GM23338 (cell line): ENCODE data around the gene PARP8. TPM values are rescaled to one million over a fixed set of nuclear protein-coding genes. Genes with fewer than 3 reads are reported as not detected.

Experiments used
- ATAC-seq: fragments of 200-7000 bp; cut with Tn5 transposase; 3 replicates; pipeline ENCODE4 v1.9.1; 2020
- DNase-seq: peaks from one replicate; pipeline ENCODE4 v3.0.0-alpha.2; 2015; ENCODE audit warnings: low spot score
- H2AFZ ChIP-seq: fragments of 200-600 bp; sonication (generic); 2 replicates; pipeline ENCODE4 v1.8.0; 2016; ENCODE audit warnings: antibody characterized with exemption, mild to moderate bottlenecking, moderate library complexity
- H3F3A ChIP-seq: fragments of 200-600 bp; sonication (generic); replicated peaks from 2 replicates; pipeline ENCODE4 v1.8.0; 2017; ENCODE audit warnings: antibody characterized with exemption, mixed run types, low read depth
- H3K27ac ChIP-seq: fragments of 200-600 bp; sonication (generic); 2 replicates; pipeline ENCODE4 v1.6.1; 2016; ENCODE audit warnings: low read depth
- H3K27me3 ChIP-seq: fragments of 200-600 bp; sonication (generic); 2 replicates; pipeline ENCODE4 v1.8.0; 2016; ENCODE audit warnings: mild to moderate bottlenecking, mixed run types, moderate library complexity; ENCODE audit not compliant: insufficient read depth
- H3K36me3 ChIP-seq: fragments of 200-600 bp; sonication (generic); 2 replicates; pipeline ENCODE4 v1.8.0; 2016; ENCODE audit warnings: mild to moderate bottlenecking; ENCODE audit not compliant: insufficient read depth
- H3K4me1 ChIP-seq: fragments of 200-600 bp; sonication (generic); 2 replicates; pipeline ENCODE4 v1.8.0; 2016; ENCODE audit warnings: mild to moderate bottlenecking, moderate library complexity; ENCODE audit not compliant: insufficient read depth
- H3K4me2 ChIP-seq: fragments of 200-600 bp; sonication (generic); 2 replicates; pipeline ENCODE4 v1.7.1; 2017; ENCODE audit warnings: mixed run types
- H3K4me3 ChIP-seq: fragments of 200-600 bp; sonication (generic); 2 replicates; pipeline ENCODE4 v1.6.1; 2016; ENCODE audit warnings: mixed run types
- H3K79me2 ChIP-seq: fragments of 200-600 bp; sonication (generic); replicated peaks from 2 replicates; pipeline ENCODE4 v1.8.0; 2017; ENCODE audit warnings: mild to moderate bottlenecking; ENCODE audit not compliant: insufficient read depth
- H3K9me2 ChIP-seq: fragments of 200-600 bp; sonication (generic); 2 replicates; pipeline ENCODE4 v1.8.0; 2017; ENCODE audit not compliant: insufficient read depth
- H4K20me1 ChIP-seq: fragments of 200-600 bp; sonication (generic); replicated peaks from 2 replicates; pipeline ENCODE4 v1.8.0; 2017; ENCODE audit warnings: mild to moderate bottlenecking; ENCODE audit not compliant: insufficient read depth
- H3K27ac Mint-ChIP-seq: 2 replicates; pipeline ENCODE4 v1.8.0; 2020; ENCODE audit warnings: inconsistent platforms, mild to moderate bottlenecking, moderate library complexity, mixed read lengths
- H3K27me3 Mint-ChIP-seq: 3 replicates; pipeline ENCODE4 v1.8.0; 2022; ENCODE audit warnings: low read depth, mild to moderate bottlenecking, moderate library complexity, mixed read lengths, inconsistent platforms; ENCODE audit not compliant: insufficient read depth, poor library complexity
- H3K36me3 Mint-ChIP-seq: 3 replicates; pipeline ENCODE4 v1.8.0; 2021; ENCODE audit warnings: low read depth, mild to moderate bottlenecking, inconsistent platforms, moderate library complexity, mixed read lengths
- H3K4me1 Mint-ChIP-seq: 3 replicates; pipeline ENCODE4 v1.8.0; 2020; ENCODE audit warnings: mild to moderate bottlenecking, inconsistent platforms, mixed read lengths
- H3K4me3 Mint-ChIP-seq: 3 replicates; pipeline ENCODE4 v1.8.0; 2021; ENCODE audit warnings: moderate library complexity, mild to moderate bottlenecking, inconsistent platforms, mixed read lengths
- H3K9me3 Mint-ChIP-seq: 3 replicates; pipeline ENCODE4 v1.8.0; 2020; ENCODE audit warnings: moderate library complexity, mild to moderate bottlenecking, inconsistent platforms, mixed read lengths
- CREB1 ChIP-seq: fragments of 250-450 bp; sonication (Bioruptor Pico); IDR thresholded peaks from 2 replicates; pipeline ENCODE4 v1.5.0; 2020; ENCODE audit warnings: low read depth, mild to moderate bottlenecking, moderate library complexity
- CTCF ChIP-seq, 2 experiments: fragments of 200-600 bp in 1 of 2; sonication (generic) in 1 of 2; conservative IDR thresholded peaks; 2 replicates each; pipeline versions ENCODE4 v1.5.1 to v1.6.1; 2016 to 2017; ENCODE audit warnings: antibody characterized with exemption in 2 of 2, low read depth in 2 of 2, mild to moderate bottlenecking in 2 of 2, moderate library complexity in 1 of 2
- ETS1 ChIP-seq: IDR thresholded peaks from 2 replicates; pipeline ENCODE4 v1.6.1; 2016; ENCODE audit warnings: antibody characterized with exemption
- EZH2 ChIP-seq: fragments of 200-600 bp; sonication (generic); IDR thresholded peaks from one replicate; pipeline ENCODE4 v1.8.0; 2017; ENCODE audit warnings: antibody characterized with exemption, mild to moderate bottlenecking, low read depth; ENCODE audit not compliant: unreplicated experiment
- EZH2phosphoT487 ChIP-seq: fragments of 200-600 bp; sonication (generic); IDR thresholded peaks from one replicate; pipeline ENCODE4 v1.8.1; 2018; ENCODE audit warnings: antibody characterized with exemption; ENCODE audit not compliant: unreplicated experiment
- NANOG ChIP-seq: IDR thresholded peaks from 2 replicates; pipeline ENCODE4 v1.6.1; 2016; ENCODE audit warnings: antibody characterized with exemption, borderline replicate concordance
- POLR2AphosphoS5 ChIP-seq: IDR thresholded peaks from 2 replicates; pipeline ENCODE4 v1.6.1; 2016; ENCODE audit warnings: antibody characterized with exemption, low read depth
- REST ChIP-seq: IDR thresholded peaks from one replicate; pipeline ENCODE4 v1.6.1; 2018; ENCODE audit warnings: antibody characterized with exemption; ENCODE audit not compliant: unreplicated experiment
- STAT1 ChIP-seq: IDR thresholded peaks from one replicate; pipeline ENCODE4 v1.6.1; 2016; ENCODE audit warnings: antibody characterized with exemption; ENCODE audit not compliant: unreplicated experiment
- ZNF114 ChIP-seq: fragments of 250-450 bp; sonication (Bioruptor Pico); IDR thresholded peaks from 2 replicates; pipeline ENCODE4 v1.5.0; 2020; ENCODE audit warnings: mild to moderate bottlenecking, moderate library complexity
- ZNF331 ChIP-seq: fragments of 250-450 bp; sonication (Bioruptor Pico); IDR thresholded peaks from 2 replicates; pipeline ENCODE4 v1.5.0; 2020; ENCODE audit warnings: low read depth, mild to moderate bottlenecking, moderate library complexity
- ZNF462 ChIP-seq: fragments of 250-450 bp; sonication (Bioruptor Pico); IDR thresholded peaks from 2 replicates; pipeline ENCODE4 v1.5.0; 2020; ENCODE audit warnings: mild to moderate bottlenecking, moderate library complexity
- polyA plus RNA-seq: library from polyadenylated mRNA; unstranded; fragments of >200 nt; fragmentation: Nextera tagmentation; extraction: Ambion mirVana; gene quantifications from 2 replicates; pipeline ENCODE4 v1.2.1, GENCODE V29; 2016
- total RNA-seq: library from RNA; depleted of rRNA; stranded (reverse); fragments of >200 nt; shearing (Covaris generic); gene quantifications from 2 replicates; pipeline ENCODE4 v1.2.3, GENCODE V29; 2014

The PARP8 gene
- total and polyA plus RNA-seq, 2 experiments from 2014 or later, result 13.0 to 25.0 TPM

GRCh38 chr5:50813691-50814090 is 147.3 kb downstream of the PARP8 start (continued):
- TF ChIP-seq ETS1, result no peak

GRCh38 chr5:50814556-50814955 is 148.1 kb downstream of the PARP8 start:
- Histone ChIP-seq H3K79me2 (no peaks in the 10 kb centered on the region), H3K4me3 (no peak overlapping the region), H4K20me1 (no peaks in the 10 kb centered on the region), H3K4me1 (no peaks in the 10 kb centered on the region), H3K27me3 (no peaks in the 10 kb centered on the region), H3K4me2 (no peak overlapping the region), H2AFZ (no peak overlapping the region), H3K9me2 (no peaks in the 10 kb centered on the region), H3F3A (no peaks in the 10 kb centered on the region), H3K27ac (no peak overlapping the region), H3K36me3 (0 out of 2 replicates have a peak, but pooled peaks cover 3% of the 10 kb centered on the region)
- H3K27ac Mint-ChIP-seq, result peak overlapping the region; percentile 87
- H3K36me3 Mint-ChIP-seq, result peaks cover 21% of the 10 kb centered on the region
- DNase-seq (peak; percentile 10), ATAC-seq (no peak)
- H3K4me1 Mint-ChIP-seq, result 0 out of 3 replicates have a peak, but pooled peaks cover 3% of the 10 kb centered on the region
- no peak overlapping the region for H3K4me3 Mint-ChIP-seq
- no peaks in the 10 kb centered on the region for H3K27me3 Mint-ChIP-seq
- peaks cover 13% of the 10 kb centered on the region; the same call in 2 of the 3 replicates for H3K9me3 Mint-ChIP-seq
- no peak for TF ChIP-seq NANOG
- no peak for TF ChIP-seq STAT1
- no peak for TF ChIP-seq ZNF331
- no peak for TF ChIP-seq REST
- TF ChIP-seq EZH2, result no peak
- no peak for TF ChIP-seq ETS1
- no peak for TF ChIP-seq ZNF114 (CRISPR knock-in tag)
- no peak for TF ChIP-seq EZH2phosphoT487
- no peak for TF ChIP-seq ZNF462 (CRISPR knock-in tag)
- no peak for TF ChIP-seq CTCF (conservative IDR thresholded peaks at IDR 0.05; ENCODE audit: low read depth in 2 of 2)
- no peak for TF ChIP-seq CREB1 (CRISPR knock-in tag)
- no peak for TF ChIP-seq POLR2AphosphoS5
